ENCODE measurements around the gene TLL2. TPM values are rescaled to one million over a fixed set of nuclear protein-coding genes. Genes with fewer than 3 reads are reported as not detected.

Gene TLL2
- total and polyA plus RNA-seq, 2 experiments from 2014 or later = 2.6 to 3.0 TPM

GRCh38 chr10:96366508-96366907 lies 147.2 kb downstream of the TLL2 start:
- TF ChIP-seq POLR2AphosphoS5 (IDR thresholded peaks at IDR 0.05; ENCODE audit: low read depth) = no peak
- TF ChIP-seq, protein P1, sequence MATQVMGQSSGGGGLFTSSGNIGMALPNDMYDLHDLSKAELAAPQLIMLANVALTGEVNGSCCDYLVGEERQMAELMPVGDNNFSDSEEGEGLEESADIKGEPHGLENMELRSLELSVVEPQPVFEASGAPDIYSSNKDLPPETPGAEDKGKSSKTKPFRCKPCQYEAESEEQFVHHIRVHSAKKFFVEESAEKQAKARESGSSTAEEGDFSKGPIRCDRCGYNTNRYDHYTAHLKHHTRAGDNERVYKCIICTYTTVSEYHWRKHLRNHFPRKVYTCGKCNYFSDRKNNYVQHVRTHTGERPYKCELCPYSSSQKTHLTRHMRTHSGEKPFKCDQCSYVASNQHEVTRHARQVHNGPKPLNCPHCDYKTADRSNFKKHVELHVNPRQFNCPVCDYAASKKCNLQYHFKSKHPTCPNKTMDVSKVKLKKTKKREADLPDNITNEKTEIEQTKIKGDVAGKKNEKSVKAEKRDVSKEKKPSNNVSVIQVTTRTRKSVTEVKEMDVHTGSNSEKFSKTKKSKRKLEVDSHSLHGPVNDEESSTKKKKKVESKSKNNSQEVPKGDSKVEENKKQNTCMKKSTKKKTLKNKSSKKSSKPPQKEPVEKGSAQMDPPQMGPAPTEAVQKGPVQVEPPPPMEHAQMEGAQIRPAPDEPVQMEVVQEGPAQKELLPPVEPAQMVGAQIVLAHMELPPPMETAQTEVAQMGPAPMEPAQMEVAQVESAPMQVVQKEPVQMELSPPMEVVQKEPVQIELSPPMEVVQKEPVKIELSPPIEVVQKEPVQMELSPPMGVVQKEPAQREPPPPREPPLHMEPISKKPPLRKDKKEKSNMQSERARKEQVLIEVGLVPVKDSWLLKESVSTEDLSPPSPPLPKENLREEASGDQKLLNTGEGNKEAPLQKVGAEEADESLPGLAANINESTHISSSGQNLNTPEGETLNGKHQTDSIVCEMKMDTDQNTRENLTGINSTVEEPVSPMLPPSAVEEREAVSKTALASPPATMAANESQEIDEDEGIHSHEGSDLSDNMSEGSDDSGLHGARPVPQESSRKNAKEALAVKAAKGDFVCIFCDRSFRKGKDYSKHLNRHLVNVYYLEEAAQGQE (IDR thresholded peaks at IDR 0.05; ENCODE audit: unreplicated experiment) = no peak
- no peak for ATAC-seq

DNA sequence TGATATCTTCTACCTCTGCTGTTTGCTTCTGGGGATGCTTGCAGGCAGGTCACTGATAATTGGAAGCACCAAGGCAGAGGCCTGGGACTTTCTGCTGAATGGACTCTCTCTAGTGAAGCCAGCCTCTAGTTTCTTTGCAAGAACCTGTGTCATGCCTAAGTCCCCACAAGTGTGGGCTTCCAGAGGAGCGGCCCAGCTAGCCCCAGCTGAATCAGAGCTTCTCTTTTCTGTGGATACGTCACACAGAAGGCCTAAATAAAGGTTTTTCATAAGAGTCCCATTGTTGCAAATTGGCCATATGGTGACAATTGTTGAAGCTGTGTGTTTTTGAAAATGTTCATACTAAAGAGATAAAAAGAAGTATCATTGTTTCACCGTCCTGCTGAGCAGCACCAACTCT lies 148.2 kb downstream of the TLL2 start:
- DNase-seq (ENCODE audit: low spot score) (no peak), ATAC-seq (no peak)
- no peaks in the 10 kb centered on the region for H3K79me2 ChIP-seq (replicated peaks; ENCODE audit: insufficient read depth)
- TF ChIP-seq, protein P2, sequence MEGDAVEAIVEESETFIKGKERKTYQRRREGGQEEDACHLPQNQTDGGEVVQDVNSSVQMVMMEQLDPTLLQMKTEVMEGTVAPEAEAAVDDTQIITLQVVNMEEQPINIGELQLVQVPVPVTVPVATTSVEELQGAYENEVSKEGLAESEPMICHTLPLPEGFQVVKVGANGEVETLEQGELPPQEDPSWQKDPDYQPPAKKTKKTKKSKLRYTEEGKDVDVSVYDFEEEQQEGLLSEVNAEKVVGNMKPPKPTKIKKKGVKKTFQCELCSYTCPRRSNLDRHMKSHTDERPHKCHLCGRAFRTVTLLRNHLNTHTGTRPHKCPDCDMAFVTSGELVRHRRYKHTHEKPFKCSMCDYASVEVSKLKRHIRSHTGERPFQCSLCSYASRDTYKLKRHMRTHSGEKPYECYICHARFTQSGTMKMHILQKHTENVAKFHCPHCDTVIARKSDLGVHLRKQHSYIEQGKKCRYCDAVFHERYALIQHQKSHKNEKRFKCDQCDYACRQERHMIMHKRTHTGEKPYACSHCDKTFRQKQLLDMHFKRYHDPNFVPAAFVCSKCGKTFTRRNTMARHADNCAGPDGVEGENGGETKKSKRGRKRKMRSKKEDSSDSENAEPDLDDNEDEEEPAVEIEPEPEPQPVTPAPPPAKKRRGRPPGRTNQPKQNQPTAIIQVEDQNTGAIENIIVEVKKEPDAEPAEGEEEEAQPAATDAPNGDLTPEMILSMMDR (conservative IDR thresholded peaks at IDR 0.05; ENCODE audit: low read depth in 2 of 2) = no peak
- TF ChIP-seq, protein P1 (IDR thresholded peaks at IDR 0.05; ENCODE audit: unreplicated experiment) = no peak
- TF ChIP-seq, protein P3, sequence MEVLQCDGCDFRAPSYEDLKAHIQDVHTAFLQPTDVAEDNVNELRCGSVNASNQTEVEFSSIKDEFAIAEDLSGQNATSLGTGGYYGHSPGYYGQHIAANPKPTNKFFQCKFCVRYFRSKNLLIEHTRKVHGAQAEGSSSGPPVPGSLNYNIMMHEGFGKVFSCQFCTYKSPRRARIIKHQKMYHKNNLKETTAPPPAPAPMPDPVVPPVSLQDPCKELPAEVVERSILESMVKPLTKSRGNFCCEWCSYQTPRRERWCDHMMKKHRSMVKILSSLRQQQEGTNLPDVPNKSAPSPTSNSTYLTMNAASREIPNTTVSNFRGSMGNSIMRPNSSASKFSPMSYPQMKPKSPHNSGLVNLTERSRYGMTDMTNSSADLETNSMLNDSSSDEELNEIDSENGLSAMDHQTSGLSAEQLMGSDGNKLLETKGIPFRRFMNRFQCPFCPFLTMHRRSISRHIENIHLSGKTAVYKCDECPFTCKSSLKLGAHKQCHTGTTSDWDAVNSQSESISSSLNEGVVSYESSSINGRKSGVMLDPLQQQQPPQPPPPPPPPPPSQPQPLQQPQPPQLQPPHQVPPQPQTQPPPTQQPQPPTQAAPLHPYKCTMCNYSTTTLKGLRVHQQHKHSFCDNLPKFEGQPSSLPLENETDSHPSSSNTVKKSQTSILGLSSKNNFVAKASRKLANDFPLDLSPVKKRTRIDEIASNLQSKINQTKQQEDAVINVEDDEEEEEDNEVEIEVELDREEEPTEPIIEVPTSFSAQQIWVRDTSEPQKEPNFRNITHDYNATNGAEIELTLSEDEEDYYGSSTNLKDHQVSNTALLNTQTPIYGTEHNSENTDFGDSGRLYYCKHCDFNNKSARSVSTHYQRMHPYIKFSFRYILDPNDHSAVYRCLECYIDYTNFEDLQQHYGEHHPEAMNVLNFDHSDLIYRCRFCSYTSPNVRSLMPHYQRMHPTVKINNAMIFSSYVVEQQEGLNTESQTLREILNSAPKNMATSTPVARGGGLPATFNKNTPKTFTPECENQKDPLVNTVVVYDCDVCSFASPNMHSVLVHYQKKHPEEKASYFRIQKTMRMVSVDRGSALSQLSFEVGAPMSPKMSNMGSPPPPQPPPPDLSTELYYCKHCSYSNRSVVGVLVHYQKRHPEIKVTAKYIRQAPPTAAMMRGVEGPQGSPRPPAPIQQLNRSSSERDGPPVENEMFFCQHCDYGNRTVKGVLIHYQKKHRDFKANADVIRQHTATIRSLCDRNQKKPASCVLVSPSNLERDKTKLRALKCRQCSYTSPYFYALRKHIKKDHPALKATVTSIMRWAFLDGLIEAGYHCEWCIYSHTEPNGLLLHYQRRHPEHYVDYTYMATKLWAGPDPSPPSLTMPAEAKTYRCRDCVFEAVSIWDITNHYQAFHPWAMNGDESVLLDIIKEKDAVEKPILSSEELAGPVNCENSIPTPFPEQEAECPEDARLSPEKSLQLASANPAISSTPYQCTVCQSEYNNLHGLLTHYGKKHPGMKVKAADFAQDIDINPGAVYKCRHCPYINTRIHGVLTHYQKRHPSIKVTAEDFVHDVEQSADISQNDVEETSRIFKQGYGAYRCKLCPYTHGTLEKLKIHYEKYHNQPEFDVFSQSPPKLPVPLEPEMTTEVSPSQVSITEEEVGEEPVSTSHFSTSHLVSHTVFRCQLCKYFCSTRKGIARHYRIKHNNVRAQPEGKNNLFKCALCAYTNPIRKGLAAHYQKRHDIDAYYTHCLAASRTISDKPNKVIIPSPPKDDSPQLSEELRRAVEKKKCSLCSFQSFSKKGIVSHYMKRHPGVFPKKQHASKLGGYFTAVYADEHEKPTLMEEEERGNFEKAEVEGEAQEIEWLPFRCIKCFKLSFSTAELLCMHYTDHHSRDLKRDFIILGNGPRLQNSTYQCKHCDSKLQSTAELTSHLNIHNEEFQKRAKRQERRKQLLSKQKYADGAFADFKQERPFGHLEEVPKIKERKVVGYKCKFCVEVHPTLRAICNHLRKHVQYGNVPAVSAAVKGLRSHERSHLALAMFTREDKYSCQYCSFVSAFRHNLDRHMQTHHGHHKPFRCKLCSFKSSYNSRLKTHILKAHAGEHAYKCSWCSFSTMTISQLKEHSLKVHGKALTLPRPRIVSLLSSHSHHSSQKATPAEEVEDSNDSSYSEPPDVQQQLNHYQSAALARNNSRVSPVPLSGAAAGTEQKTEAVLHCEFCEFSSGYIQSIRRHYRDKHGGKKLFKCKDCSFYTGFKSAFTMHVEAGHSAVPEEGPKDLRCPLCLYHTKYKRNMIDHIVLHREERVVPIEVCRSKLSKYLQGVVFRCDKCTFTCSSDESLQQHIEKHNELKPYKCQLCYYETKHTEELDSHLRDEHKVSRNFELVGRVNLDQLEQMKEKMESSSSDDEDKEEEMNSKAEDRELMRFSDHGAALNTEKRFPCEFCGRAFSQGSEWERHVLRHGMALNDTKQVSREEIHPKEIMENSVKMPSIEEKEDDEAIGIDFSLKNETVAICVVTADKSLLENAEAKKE (CRISPR knock-in tag; IDR thresholded peaks at IDR 0.05) = no peak
- TF ChIP-seq ZNF331 (CRISPR knock-in tag; IDR thresholded peaks at IDR 0.05; ENCODE audit: low read depth) = no peak

More at GRCh38 chr10:96366508-96366907, 147.2 kb downstream of the TLL2 start:
- Mint-ChIP-seq H3K27ac (no peak overlapping the region), H3K9me3 (no peaks in the 10 kb centered on the region), H3K36me3 (ENCODE audit: low read depth) (no peaks in the 10 kb centered on the region), H3K27me3 (ENCODE audit: insufficient read depth, low read depth, poor library complexity) (peaks cover 6% of the 10 kb centered on the region), H3K4me3 (no peak overlapping the region), H3K4me1 (no peaks in the 10 kb centered on the region; the same call in 2 of the 3 replicates)
- Histone ChIP-seq H3F3A (replicated peaks; ENCODE audit: low read depth) (no peaks in the 10 kb centered on the region), H3K4me1 (ENCODE audit: insufficient read depth) (no peaks in the 10 kb centered on the region), H3K79me2 (replicated peaks; ENCODE audit: insufficient read depth) (no peaks in the 10 kb centered on the region), H2AFZ (no peak overlapping the region), H3K4me3 (no peak overlapping the region), H3K9me2 (ENCODE audit: insufficient read depth) (no peaks in the 10 kb centered on the region), H3K36me3 (ENCODE audit: insufficient read depth) (no peaks in the 10 kb centered on the region), H3K27ac (ENCODE audit: low read depth) (no peak overlapping the region), H3K27me3 (ENCODE audit: insufficient read depth) (no peaks in the 10 kb centered on the region), H3K4me2 (no peak overlapping the region), H4K20me1 (replicated peaks; ENCODE audit: insufficient read depth) (no peaks in the 10 kb centered on the region)
- DNase-seq (ENCODE audit: low spot score) = no peak

More for the DNA sequence above, 148.2 kb downstream of the TLL2 start:
- Histone ChIP-seq H3K27ac (ENCODE audit: low read depth) (no peak overlapping the region), H3K4me1 (ENCODE audit: insufficient read depth) (no peaks in the 10 kb centered on the region), H3K4me2 (no peak overlapping the region), H3F3A (replicated peaks; ENCODE audit: low read depth) (no peaks in the 10 kb centered on the region), H3K4me3 (no peak overlapping the region), H3K36me3 (ENCODE audit: insufficient read depth) (no peaks in the 10 kb centered on the region), H3K9me2 (ENCODE audit: insufficient read depth) (no peaks in the 10 kb centered on the region), H3K27me3 (ENCODE audit: insufficient read depth) (no peaks in the 10 kb centered on the region), H4K20me1 (replicated peaks; ENCODE audit: insufficient read depth) (no peaks in the 10 kb centered on the region), H2AFZ (peak overlapping the region; percentile 79; the same call in 1 of the 2 replicates)
- Mint-ChIP-seq H3K4me3 (no peak overlapping the region), H3K27me3 (ENCODE audit: insufficient read depth, low read depth, poor library complexity) (peaks cover 5% of the 10 kb centered on the region), H3K9me3 (no peaks in the 10 kb centered on the region), H3K4me1 (no peaks in the 10 kb centered on the region), H3K36me3 (ENCODE audit: low read depth) (no peaks in the 10 kb centered on the region), H3K27ac (no peak overlapping the region)
